LNCAP (cell line): ENCODE measurements around the gene PDE11A.

Source experiments
- TF ChIP-seq, protein P1 (sequence below): fragments of 450-650 bp; IDR thresholded peaks from 2 replicates; pipeline ENCODE4 v1.5.1; 2017; ENCODE audit warnings: mild to moderate bottlenecking

Gene PDE11A

DNA sequence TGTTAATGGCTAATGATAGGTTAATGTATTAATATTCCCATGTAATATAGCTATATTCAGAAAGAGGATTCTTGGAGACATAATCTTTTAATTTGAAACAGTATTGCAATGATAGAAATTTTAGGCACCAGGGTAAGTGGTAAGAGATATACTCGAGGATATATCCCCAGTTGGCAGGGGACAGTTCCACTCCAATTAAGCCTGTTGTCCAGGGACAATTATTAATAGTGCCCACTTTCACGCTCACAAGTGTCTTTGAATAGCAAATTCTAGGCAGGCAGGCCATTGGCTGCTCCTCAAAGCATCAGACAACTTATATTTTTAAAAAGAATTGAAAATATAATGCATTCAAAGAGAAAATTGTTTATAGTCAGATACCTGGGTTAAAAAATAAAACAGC is 190.7 kb downstream of the PDE11A start:
- TF ChIP-seq, protein P1, sequence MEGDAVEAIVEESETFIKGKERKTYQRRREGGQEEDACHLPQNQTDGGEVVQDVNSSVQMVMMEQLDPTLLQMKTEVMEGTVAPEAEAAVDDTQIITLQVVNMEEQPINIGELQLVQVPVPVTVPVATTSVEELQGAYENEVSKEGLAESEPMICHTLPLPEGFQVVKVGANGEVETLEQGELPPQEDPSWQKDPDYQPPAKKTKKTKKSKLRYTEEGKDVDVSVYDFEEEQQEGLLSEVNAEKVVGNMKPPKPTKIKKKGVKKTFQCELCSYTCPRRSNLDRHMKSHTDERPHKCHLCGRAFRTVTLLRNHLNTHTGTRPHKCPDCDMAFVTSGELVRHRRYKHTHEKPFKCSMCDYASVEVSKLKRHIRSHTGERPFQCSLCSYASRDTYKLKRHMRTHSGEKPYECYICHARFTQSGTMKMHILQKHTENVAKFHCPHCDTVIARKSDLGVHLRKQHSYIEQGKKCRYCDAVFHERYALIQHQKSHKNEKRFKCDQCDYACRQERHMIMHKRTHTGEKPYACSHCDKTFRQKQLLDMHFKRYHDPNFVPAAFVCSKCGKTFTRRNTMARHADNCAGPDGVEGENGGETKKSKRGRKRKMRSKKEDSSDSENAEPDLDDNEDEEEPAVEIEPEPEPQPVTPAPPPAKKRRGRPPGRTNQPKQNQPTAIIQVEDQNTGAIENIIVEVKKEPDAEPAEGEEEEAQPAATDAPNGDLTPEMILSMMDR = no peak

DNA sequence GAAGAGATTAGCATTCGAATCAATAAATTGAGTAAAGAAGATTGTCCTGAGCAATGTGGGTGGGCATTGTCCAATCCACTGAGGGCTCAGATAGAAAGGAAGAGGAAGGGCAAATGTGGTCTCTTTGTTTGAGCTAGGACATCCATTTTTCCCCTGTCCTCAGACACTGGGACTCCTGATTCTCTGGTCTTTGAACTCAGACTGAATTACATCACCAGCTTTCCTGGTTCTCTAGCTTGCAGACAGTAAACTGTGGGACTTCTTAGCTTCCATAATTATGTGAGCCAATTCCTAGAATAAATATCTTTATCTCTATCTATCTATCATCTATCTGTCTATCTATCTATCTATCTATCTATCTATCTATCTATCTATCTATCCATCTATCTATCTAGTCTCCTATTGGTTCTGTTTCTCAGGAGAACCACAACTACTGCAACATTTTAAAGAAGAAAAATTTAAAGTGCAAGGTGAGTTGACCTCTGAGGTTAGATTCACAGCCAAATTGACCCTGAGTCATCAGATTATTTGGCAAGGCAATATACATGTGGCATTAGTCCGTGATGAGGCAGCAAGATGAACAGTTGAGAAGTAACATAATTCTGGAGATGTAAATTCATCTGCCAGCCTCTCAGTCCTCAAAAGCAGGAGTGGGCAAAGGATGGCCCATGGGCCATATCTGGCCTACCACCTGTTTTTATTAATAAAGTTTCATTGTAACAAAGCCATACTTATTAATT is 191.4 kb downstream of the PDE11A start:
- TF ChIP-seq, protein P1 = no peak

DNA sequence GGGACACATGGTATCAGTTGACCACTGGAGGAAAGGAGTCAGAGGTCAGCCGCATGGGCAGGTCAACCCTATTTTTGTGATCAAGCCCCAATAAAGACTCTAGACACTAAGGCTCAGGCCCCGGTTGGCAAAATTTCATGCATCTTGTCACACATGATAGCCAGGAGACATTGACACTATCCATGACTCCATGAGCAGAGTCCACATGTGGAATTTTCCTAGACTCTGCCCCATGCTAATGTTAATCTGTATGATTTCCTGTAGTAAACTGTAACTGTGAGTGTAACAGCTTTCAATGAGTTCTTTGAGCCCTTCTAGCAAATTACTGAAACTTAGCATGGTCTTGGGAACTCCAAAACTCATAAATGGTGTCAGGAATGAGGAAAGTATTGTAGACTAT is 192.3 kb downstream of the PDE11A start:
- TF ChIP-seq, protein P1 = no peak

DNA sequence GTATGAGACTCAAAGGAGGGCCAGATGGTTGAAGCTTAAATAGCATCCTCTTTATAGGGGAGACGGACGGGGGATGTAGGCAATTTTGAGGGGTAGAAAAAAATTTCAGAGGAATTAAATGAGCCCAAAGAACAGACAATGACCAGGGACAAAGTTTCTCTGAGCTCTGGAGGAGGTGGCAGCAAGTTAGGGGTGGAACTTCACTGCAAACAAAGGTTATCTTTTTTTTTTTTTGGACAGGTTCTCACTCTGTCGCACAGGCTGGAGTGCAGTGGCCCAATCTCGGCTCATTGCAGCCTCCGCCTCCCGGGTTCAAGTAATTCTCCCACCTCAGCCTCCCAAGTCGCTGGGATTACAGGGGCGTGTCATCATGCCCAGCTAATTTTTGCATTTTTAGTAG is 195.6 kb downstream of the PDE11A start:
- TF ChIP-seq, protein P1 = no peak

DNA sequence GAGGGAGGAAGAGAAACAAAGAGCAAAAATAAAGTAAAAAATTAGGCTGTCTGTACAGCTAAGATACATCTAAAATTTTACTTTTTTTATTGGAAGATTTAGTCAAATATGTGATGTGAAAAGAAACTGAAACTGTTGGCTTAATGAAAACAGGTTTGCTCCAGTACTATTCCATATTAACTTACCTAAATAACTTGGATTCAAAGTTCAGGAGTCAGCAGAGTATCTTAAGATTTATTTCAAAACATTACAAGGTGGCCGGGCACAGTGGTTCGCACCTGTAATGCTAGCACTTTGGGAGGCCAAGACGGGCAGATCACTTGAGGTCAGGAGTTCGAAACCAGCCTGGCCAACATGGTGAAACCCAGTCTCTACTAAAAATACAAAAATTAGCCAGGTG is 197.9 kb downstream of the PDE11A start:
- TF ChIP-seq, protein P1 = no peak

DNA sequence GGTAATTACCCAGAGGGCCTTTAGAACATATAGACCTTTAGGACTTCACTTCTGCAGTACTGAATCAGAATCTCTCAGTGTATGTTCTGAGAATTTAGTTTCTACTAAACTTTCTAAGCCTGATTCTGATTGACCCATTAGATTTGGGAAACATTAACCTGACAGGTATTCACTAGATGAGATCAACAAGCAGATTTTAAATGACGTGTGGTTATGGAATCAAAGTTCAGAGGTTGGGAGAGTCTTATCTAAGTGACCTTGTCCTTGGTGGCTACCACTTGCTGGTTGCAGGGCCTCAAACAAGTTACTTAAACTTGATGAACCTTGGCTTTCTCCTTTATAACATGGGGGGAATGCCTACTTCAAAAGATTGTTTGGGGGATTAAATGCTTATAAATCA is 198.7 kb downstream of the PDE11A start:
- TF ChIP-seq, protein P1 = no peak

DNA sequence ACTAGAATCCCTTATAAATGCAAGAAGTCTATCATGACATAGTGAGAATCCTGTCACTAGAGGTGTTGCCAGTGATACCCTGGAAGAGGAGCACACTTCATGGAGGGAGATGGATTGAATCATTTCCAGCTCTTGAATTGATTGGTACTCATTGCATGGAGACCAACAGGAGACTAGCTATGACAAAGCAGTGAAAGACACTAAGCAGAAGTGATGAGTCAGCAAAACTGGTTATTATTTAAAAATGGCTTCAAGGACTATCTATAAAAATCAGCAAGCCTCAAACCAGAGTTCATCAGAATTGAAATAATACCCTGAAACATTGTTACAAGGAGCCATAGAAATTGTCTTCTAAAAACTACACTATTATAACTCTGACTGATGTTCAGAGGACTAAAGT is 200.3 kb downstream of the PDE11A start:
- TF ChIP-seq, protein P1 = no peak

DNA sequence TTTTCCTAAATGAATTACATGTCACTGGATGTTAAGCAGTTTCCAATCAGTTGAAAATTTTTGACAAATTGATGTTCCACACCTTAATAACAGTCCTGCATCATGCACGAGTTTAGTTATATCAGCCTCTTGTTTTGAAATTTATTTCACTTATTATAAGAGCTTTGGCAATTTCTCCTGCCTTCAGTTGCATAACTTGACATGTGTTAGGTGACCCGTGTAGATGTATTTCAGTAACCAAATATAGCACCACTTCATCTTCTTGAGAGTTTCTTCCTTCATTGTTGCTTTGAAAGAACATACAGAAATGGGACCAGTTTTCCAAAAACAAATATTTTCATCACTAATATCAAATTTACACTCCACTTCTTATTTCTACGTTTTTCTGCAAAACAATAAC is 202.7 kb downstream of the PDE11A start:
- TF ChIP-seq, protein P1 = no peak
